ENCODE measurements around the gene FAM3D. TPM values are rescaled to one million over a fixed set of nuclear protein-coding genes. Genes with fewer than 3 reads are reported as not detected.

Gene FAM3D
- total RNA-seq, 1 experiment from 2014 or later = not detected

DNA sequence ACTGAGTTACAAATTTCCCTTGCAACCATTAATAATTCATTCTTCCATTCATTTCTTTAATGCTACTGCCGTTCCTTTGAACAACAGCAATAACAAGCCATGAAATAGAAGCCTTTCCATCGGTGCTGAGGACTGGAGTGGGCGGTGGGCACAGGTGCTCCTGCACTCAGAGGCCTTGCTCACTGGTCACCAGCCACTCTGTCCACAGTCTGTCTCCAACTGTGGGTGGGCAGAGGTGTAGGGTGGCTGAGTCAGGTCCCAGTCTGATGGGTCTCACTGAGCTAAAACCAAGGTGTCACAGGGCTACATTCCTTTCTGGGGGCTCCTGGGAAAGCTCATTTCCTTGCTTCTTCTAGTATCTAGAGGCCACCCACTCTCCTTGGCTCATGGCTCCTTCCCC is 6.3 kb upstream of the FAM3D start:
- no TSS peak for BruUV-seq (replicated peaks)
- DNase-seq (ENCODE audit: low spot score) = no peak
- CTCF ChIA-PET = no interaction called here
- Histone ChIP-seq H3K9me3 (ENCODE audit: low read depth, low read length, poor library complexity, severe bottlenecking) (no peaks in the 10 kb centered on the region), H3K4me3 (ENCODE audit: low read depth, low read length, poor library complexity, severe bottlenecking) (no peak overlapping the region), H3K36me3 (ENCODE audit: insufficient read depth, low read length, poor library complexity, severe bottlenecking) (no peaks in the 10 kb centered on the region), H3K4me1 (ENCODE audit: insufficient read depth, low read length, poor library complexity, severe bottlenecking) (no peaks in the 10 kb centered on the region), H3K27me3 (replicated peaks; ENCODE audit: insufficient read depth, low read depth, low read length, poor library complexity) (peaks cover 5% of the 10 kb centered on the region), H3K27ac (ENCODE audit: low read depth, low read length, poor library complexity, severe bottlenecking) (no peak overlapping the region)
- intact Hi-C loops (cut with micrococcal nuclease; ENCODE audit: unreplicated experiment) = no loop called here
- no peak for TF ChIP-seq EZH2 (IDR thresholded peaks at IDR 0.05; ENCODE audit: borderline replicate concordance, low read depth, low read length, poor library complexity, severe bottlenecking)
- TF ChIP-seq, protein P1, sequence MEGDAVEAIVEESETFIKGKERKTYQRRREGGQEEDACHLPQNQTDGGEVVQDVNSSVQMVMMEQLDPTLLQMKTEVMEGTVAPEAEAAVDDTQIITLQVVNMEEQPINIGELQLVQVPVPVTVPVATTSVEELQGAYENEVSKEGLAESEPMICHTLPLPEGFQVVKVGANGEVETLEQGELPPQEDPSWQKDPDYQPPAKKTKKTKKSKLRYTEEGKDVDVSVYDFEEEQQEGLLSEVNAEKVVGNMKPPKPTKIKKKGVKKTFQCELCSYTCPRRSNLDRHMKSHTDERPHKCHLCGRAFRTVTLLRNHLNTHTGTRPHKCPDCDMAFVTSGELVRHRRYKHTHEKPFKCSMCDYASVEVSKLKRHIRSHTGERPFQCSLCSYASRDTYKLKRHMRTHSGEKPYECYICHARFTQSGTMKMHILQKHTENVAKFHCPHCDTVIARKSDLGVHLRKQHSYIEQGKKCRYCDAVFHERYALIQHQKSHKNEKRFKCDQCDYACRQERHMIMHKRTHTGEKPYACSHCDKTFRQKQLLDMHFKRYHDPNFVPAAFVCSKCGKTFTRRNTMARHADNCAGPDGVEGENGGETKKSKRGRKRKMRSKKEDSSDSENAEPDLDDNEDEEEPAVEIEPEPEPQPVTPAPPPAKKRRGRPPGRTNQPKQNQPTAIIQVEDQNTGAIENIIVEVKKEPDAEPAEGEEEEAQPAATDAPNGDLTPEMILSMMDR (conservative IDR thresholded peaks at IDR 0.05; ENCODE audit: low read depth, low read length) = no peak
- POLR2A ChIA-PET (ENCODE audit: low non-redundant PET) = no interaction called here

- ChIA-PET POLR2A (ENCODE audit: low non-redundant PET) (no interaction called here), CTCF (no interaction called here)
- no TSS peak for BruUV-seq (replicated peaks)
- Histone ChIP-seq H3K4me1 (ENCODE audit: insufficient read depth, low read length, poor library complexity, severe bottlenecking) (no peaks in the 10 kb centered on the region), H3K27me3 (replicated peaks; ENCODE audit: insufficient read depth, low read depth, low read length, poor library complexity) (peaks cover 5% of the 10 kb centered on the region), H3K4me3 (ENCODE audit: low read depth, low read length, poor library complexity, severe bottlenecking) (no peak overlapping the region), H3K9me3 (ENCODE audit: low read depth, low read length, poor library complexity, severe bottlenecking) (no peaks in the 10 kb centered on the region), H3K36me3 (ENCODE audit: insufficient read depth, low read length, poor library complexity, severe bottlenecking) (no peaks in the 10 kb centered on the region), H3K27ac (ENCODE audit: low read depth, low read length, poor library complexity, severe bottlenecking) (no peak overlapping the region)
- no peak for DNase-seq (ENCODE audit: low spot score)
- intact Hi-C loops (cut with micrococcal nuclease; ENCODE audit: unreplicated experiment) = no loop called here
- TF ChIP-seq EZH2 (IDR thresholded peaks at IDR 0.05; ENCODE audit: borderline replicate concordance, low read depth, low read length, poor library complexity, severe bottlenecking) = no peak
- TF ChIP-seq, protein P1 (conservative IDR thresholded peaks at IDR 0.05; ENCODE audit: low read depth, low read length) = no peak
Measured at GRCh38 chr3:58672451-58672850, 5.9 kb upstream of the FAM3D start.

DNA sequence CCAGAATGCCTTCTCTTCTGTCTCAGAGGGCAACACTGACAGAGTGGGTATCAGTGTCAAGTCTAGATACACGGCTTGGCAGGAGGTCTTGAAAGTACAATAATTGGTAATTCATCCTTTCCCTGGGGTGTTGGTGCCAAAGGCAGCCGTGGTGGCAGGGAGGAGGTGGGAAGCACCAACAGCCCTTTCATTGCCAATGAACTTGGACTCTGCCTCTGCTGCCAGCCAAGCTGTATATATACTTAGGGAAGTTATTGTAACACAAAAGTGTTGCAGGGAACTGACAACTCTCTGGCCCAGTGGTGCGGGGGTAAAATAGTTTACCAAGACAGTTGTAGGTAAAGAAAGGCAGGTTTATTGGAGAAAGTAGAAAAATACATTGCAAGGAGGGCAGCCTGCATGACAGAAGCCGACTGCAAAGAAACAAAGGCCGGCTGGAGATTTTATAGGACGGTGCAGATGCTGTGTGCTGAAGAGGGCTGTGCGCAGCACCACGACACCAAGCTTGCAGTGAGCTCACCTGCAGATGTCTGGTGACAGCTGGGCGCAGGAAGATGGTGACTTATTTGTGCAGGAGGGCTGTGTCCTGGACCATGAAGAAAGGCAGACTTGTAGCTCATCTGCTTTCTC is 4.0 kb upstream of the FAM3D start:
- no peak for DNase-seq (ENCODE audit: low spot score)
- H3K27ac ChIP-seq (ENCODE audit: low read depth, low read length, poor library complexity, severe bottlenecking) = no peak overlapping the region
- H3K9me3 ChIP-seq (ENCODE audit: low read depth, low read length, poor library complexity, severe bottlenecking) = no peaks in the 10 kb centered on the region
- no TSS peak for BruUV-seq (replicated peaks)
- CTCF ChIA-PET = no interaction called here
- H3K27me3 ChIP-seq (replicated peaks; ENCODE audit: insufficient read depth, low read depth, low read length, poor library complexity) = no peaks in the 10 kb centered on the region
- POLR2A ChIA-PET (ENCODE audit: low non-redundant PET) = no interaction called here
- H3K4me3 ChIP-seq (ENCODE audit: low read depth, low read length, poor library complexity, severe bottlenecking) = no peak overlapping the region
- no peak for TF ChIP-seq EZH2 (IDR thresholded peaks at IDR 0.05; ENCODE audit: borderline replicate concordance, low read depth, low read length, poor library complexity, severe bottlenecking)
- TF ChIP-seq, protein P1 (conservative IDR thresholded peaks at IDR 0.05; ENCODE audit: low read depth, low read length) = no peak
- H3K36me3 ChIP-seq (ENCODE audit: insufficient read depth, low read length, poor library complexity, severe bottlenecking) = no peaks in the 10 kb centered on the region
- no peaks in the 10 kb centered on the region for H3K4me1 ChIP-seq (ENCODE audit: insufficient read depth, low read length, poor library complexity, severe bottlenecking)
- intact Hi-C loops (cut with micrococcal nuclease; ENCODE audit: unreplicated experiment) = no loop called here
